ENCODE data around the gene ARHGAP15.

Gene ARHGAP15

GRCh38 chr2:143284087-143284675 lies 155.0 kb downstream of the ARHGAP15 start:
- Histone ChIP-seq H3K79me1 (ENCODE audit: low read length) (no peaks in the 10 kb centered on the region), H3K9ac (ENCODE audit: low read length) (no peak overlapping the region), H4K91ac (ENCODE audit: low read depth, low read length) (no peak overlapping the region), H3K27ac (ENCODE audit: low read depth, low read length) (no peak overlapping the region), H3K4me1 (ENCODE audit: control insufficient read depth in 1 of 2, insufficient read depth in 2 of 2, low read length in 2 of 2) (no peaks in the 10 kb centered on the region), H2BK5ac (ENCODE audit: low read depth, low read length, poor library complexity) (no peak overlapping the region), H2BK120ac (ENCODE audit: insufficient read depth, low read length, poor library complexity) (no peak overlapping the region), H2AFZ (ENCODE audit: insufficient read depth, low read length, poor library complexity) (no peak overlapping the region), H3K4me3 (ENCODE audit: low read depth, low read length) (no peak overlapping the region), H3K4me2 (ENCODE audit: low read length) (no peak overlapping the region), H2BK12ac (ENCODE audit: low read length) (no peak overlapping the region), H2AK5ac (ENCODE audit: low read length) (no peak overlapping the region), H3K9me3 (ENCODE audit: insufficient read depth, low read depth, low read length) (no peaks in the 10 kb centered on the region), H3K4ac (ENCODE audit: low read depth, low read length) (no peak overlapping the region), H3K14ac (ENCODE audit: low read length) (no peak overlapping the region), H3K79me2 (ENCODE audit: control insufficient read depth, insufficient read depth, low read length, poor library complexity) (no peaks in the 10 kb centered on the region), H3K36me3 (ENCODE audit: control insufficient read depth in 1 of 2, insufficient read depth in 2 of 2, low read length in 2 of 2) (no peaks in the 10 kb centered on the region), H4K8ac (ENCODE audit: low read depth, low read length) (no peak overlapping the region), H4K12ac (ENCODE audit: low read depth, low read length) (no peak overlapping the region), H3K18ac (ENCODE audit: low read length) (no peak overlapping the region), H3K27me3 (ENCODE audit: insufficient read depth, low read length) (no peaks in the 10 kb centered on the region), H3K23ac (ENCODE audit: low read length) (no peak overlapping the region)
- DNase-seq: peak; percentile 16 to 65
- no CpG with 5 or more reads among the region's 7 CpGs for WGBS (ENCODE audit: extremely low coverage, insufficient coverage, insufficient read length)

GRCh38 chr2:143289025-143289424 lies 159.8 kb downstream of the ARHGAP15 start:
- Histone ChIP-seq H3K4me3 (ENCODE audit: low read depth, low read length) (no peak overlapping the region), H2AFZ (ENCODE audit: insufficient read depth, low read length, poor library complexity) (no peak overlapping the region), H4K91ac (ENCODE audit: low read depth, low read length) (no peak overlapping the region)

DNA sequence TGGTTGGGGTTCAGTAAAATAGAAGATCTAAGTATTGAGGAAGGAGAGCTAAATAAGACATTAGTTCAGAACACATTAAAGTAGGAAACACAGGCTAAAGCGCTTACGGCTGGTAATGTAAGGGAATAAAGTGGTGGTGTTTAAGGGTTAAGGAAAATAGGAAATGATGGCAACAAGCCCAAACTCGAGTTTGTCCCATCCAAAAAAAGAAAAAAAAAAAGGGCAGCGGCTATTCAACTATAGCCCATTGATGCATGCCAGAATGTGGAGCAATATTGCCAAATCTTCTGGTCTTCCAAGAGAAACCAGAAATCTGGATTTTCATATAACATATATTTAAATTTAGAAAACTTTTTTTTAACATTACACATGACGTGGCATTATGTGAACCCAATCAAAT lies 161.0 kb downstream of the ARHGAP15 start:
- no peak for DNase-seq
- Histone ChIP-seq H3K14ac (ENCODE audit: low read length) (no peak overlapping the region), H3K9me3 (ENCODE audit: insufficient read depth, low read depth, low read length) (no peaks in the 10 kb centered on the region), H3K27ac (ENCODE audit: low read depth, low read length) (no peak overlapping the region), H4K91ac (ENCODE audit: low read depth, low read length) (no peak overlapping the region), H4K12ac (ENCODE audit: low read depth, low read length) (no peak overlapping the region), H3K18ac (ENCODE audit: low read length) (no peak overlapping the region), H3K23ac (ENCODE audit: low read length) (no peak overlapping the region), H3K4ac (ENCODE audit: low read depth, low read length) (no peak overlapping the region), H3K36me3 (ENCODE audit: control insufficient read depth in 1 of 2, insufficient read depth in 2 of 2, low read length in 2 of 2) (no peaks in the 10 kb centered on the region), H3K9ac (ENCODE audit: low read length) (no peak overlapping the region), H3K79me2 (ENCODE audit: control insufficient read depth, insufficient read depth, low read length, poor library complexity) (no peaks in the 10 kb centered on the region), H2AFZ (ENCODE audit: insufficient read depth, low read length, poor library complexity) (no peak overlapping the region), H4K8ac (ENCODE audit: low read depth, low read length) (no peak overlapping the region), H3K4me3 (ENCODE audit: low read depth, low read length) (no peak overlapping the region), H2BK12ac (ENCODE audit: low read length) (no peak overlapping the region), H2BK120ac (ENCODE audit: insufficient read depth, low read length, poor library complexity) (no peak overlapping the region), H2BK5ac (ENCODE audit: low read depth, low read length, poor library complexity) (no peak overlapping the region), H3K4me2 (ENCODE audit: low read length) (no peak overlapping the region), H3K4me1 (ENCODE audit: control insufficient read depth in 1 of 2, insufficient read depth in 2 of 2, low read length in 2 of 2) (no peaks in the 10 kb centered on the region), H3K79me1 (ENCODE audit: low read length) (no peaks in the 10 kb centered on the region), H3K27me3 (ENCODE audit: insufficient read depth, low read length) (no peaks in the 10 kb centered on the region), H2AK5ac (ENCODE audit: low read length) (no peak overlapping the region)
- no CpG with 5 or more reads among the region's 5 CpGs for WGBS (ENCODE audit: extremely low coverage, insufficient coverage, insufficient read length)

More at GRCh38 chr2:143289025-143289424, 159.8 kb downstream of the ARHGAP15 start:
- H4K8ac ChIP-seq (ENCODE audit: low read depth, low read length): no peak overlapping the region
- no peak overlapping the region for H4K12ac ChIP-seq (ENCODE audit: low read depth, low read length)
- H2BK5ac ChIP-seq (ENCODE audit: low read depth, low read length, poor library complexity): no peak overlapping the region
- H3K27me3 ChIP-seq (ENCODE audit: insufficient read depth, low read length): no peaks in the 10 kb centered on the region
- H3K23ac ChIP-seq (ENCODE audit: low read length): no peak overlapping the region
- H3K14ac ChIP-seq (ENCODE audit: low read length): no peak overlapping the region
- H3K4ac ChIP-seq (ENCODE audit: low read depth, low read length): no peak overlapping the region
- H3K18ac ChIP-seq (ENCODE audit: low read length): no peak overlapping the region
- no peaks in the 10 kb centered on the region for H3K4me1 ChIP-seq (ENCODE audit: control insufficient read depth in 1 of 2, insufficient read depth in 2 of 2, low read length in 2 of 2)
- no peak overlapping the region for H3K4me2 ChIP-seq (ENCODE audit: low read length)
- H3K9me3 ChIP-seq (ENCODE audit: insufficient read depth, low read depth, low read length): no peaks in the 10 kb centered on the region
- no peaks in the 10 kb centered on the region for H3K79me1 ChIP-seq (ENCODE audit: low read length)
- H3K36me3 ChIP-seq (ENCODE audit: control insufficient read depth in 1 of 2, insufficient read depth in 2 of 2, low read length in 2 of 2): no peaks in the 10 kb centered on the region
- H3K27ac ChIP-seq (ENCODE audit: low read depth, low read length): no peak overlapping the region
- no peak overlapping the region for H2BK120ac ChIP-seq (ENCODE audit: insufficient read depth, low read length, poor library complexity)
- no peak overlapping the region for H2BK12ac ChIP-seq (ENCODE audit: low read length)
- H3K79me2 ChIP-seq (ENCODE audit: control insufficient read depth, insufficient read depth, low read length, poor library complexity): no peaks in the 10 kb centered on the region
- no peak overlapping the region for H2AK5ac ChIP-seq (ENCODE audit: low read length)
- no peak for DNase-seq
- H3K9ac ChIP-seq (ENCODE audit: low read length): no peak overlapping the region

DNA sequence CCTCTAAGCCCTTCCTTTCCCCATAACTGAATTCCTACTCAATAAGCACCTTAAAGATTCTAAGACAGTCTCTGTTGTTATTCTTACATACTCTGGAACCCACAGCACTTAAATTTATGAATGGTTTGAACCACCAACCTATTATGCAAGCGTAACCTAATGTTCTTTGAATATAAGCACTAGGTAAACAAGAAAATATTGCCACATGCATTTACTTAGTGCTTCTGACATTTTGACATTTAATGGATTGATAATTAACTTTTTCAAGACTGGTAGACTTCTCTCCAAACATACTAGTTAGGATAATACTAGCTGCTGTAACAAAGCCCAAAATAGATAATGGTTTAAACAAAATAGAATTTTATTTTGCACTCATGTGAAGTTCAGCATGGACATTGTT lies 164.8 kb downstream of the ARHGAP15 start:
- Histone ChIP-seq H3K4me2 (ENCODE audit: low read length) (no peak overlapping the region), H4K8ac (ENCODE audit: low read depth, low read length) (no peak overlapping the region), H3K18ac (ENCODE audit: low read length) (no peak overlapping the region), H3K4ac (ENCODE audit: low read depth, low read length) (no peak overlapping the region), H3K4me1 (ENCODE audit: control insufficient read depth in 1 of 2, insufficient read depth in 2 of 2, low read length in 2 of 2) (no peaks in the 10 kb centered on the region), H3K27me3 (ENCODE audit: insufficient read depth, low read length) (no peaks in the 10 kb centered on the region), H3K36me3 (ENCODE audit: control insufficient read depth in 1 of 2, insufficient read depth in 2 of 2, low read length in 2 of 2) (no peaks in the 10 kb centered on the region), H3K9ac (ENCODE audit: low read length) (no peak overlapping the region), H3K9me3 (ENCODE audit: insufficient read depth, low read depth, low read length) (no peaks in the 10 kb centered on the region), H2BK120ac (ENCODE audit: insufficient read depth, low read length, poor library complexity) (no peak overlapping the region), H3K4me3 (ENCODE audit: low read depth, low read length) (no peak overlapping the region), H3K23ac (ENCODE audit: low read length) (no peak overlapping the region), H3K14ac (ENCODE audit: low read length) (no peak overlapping the region), H3K79me2 (ENCODE audit: control insufficient read depth, insufficient read depth, low read length, poor library complexity) (no peaks in the 10 kb centered on the region), H3K79me1 (ENCODE audit: low read length) (no peaks in the 10 kb centered on the region), H2AK5ac (ENCODE audit: low read length) (no peak overlapping the region), H3K27ac (ENCODE audit: low read depth, low read length) (no peak overlapping the region), H2AFZ (ENCODE audit: insufficient read depth, low read length, poor library complexity) (no peak overlapping the region), H4K91ac (ENCODE audit: low read depth, low read length) (no peak overlapping the region), H2BK12ac (ENCODE audit: low read length) (no peak overlapping the region), H2BK5ac (ENCODE audit: low read depth, low read length, poor library complexity) (no peak overlapping the region), H4K12ac (ENCODE audit: low read depth, low read length) (no peak overlapping the region)
- no peak for DNase-seq
- WGBS (ENCODE audit: extremely low coverage, insufficient coverage, insufficient read length): no CpG with 5 or more reads among the region's 1 CpG

Measured in trophoblast cell (in vitro differentiated cells and primary cell).